CD8-positive, alpha-beta memory T cell (primary cell): ENCODE data around the gene FBXL22. TPM values are rescaled to one million over a fixed set of nuclear protein-coding genes. Genes with fewer than 3 reads are reported as not detected.
A peak's percentile ranks its signal among the peaks of the same experiment; 100 is the strongest.

ENCODE experiments used
- CTCF ChIA-PET: fragments of 350-600 bp; sonication (Branson Sonifier 250); formaldehyde crosslinking; loops from one replicate; lab custom pipeline; 2021; ENCODE audit warnings: antibody characterized with exemption; lab: Charles Lee
- POLR2A ChIA-PET: fragments of 350-600 bp; sonication (Branson Sonifier 250); formaldehyde crosslinking; loops from one replicate; lab custom pipeline; 2021; ENCODE audit warnings: antibody characterized with exemption; lab: Charles Lee
- DNase-seq, 5 donors: peaks; one replicate each; pipeline versions ENCODE4 v3.0.0 to v3.0.0-alpha.2; 2020 to 2022; ENCODE audit warnings: mixed read lengths in 1 of 5
- H3K27ac ChIP-seq: one replicate; pipeline ENCODE4 v1.7.0; 2013; ENCODE audit warnings: low read depth, mild to moderate bottlenecking, low read length, moderate library complexity
- H3K27me3 ChIP-seq: 2 replicates; pipeline ENCODE4 v1.7.0; 2013; ENCODE audit warnings: low read length, mild to moderate bottlenecking; ENCODE audit not compliant: insufficient read depth, poor library complexity, severe bottlenecking
- H3K36me3 ChIP-seq: 2 replicates; pipeline ENCODE4 v1.7.0; 2013; ENCODE audit warnings: mild to moderate bottlenecking, low read length, moderate library complexity; ENCODE audit not compliant: insufficient read depth
- H3K4me1 ChIP-seq: 2 replicates; pipeline ENCODE4 v1.7.0; 2013; ENCODE audit warnings: mild to moderate bottlenecking, low read length, moderate library complexity; ENCODE audit not compliant: insufficient read depth
- H3K4me3 ChIP-seq: 2 replicates; pipeline ENCODE4 v1.7.0; 2013; ENCODE audit warnings: mild to moderate bottlenecking, low read length
- H3K9me3 ChIP-seq: 2 replicates; pipeline ENCODE4 v1.7.0; 2013; ENCODE audit warnings: mild to moderate bottlenecking, low read length
- H3K27ac Mint-ChIP-seq, 8 donors: one replicate each; pipeline ENCODE4 v1.8.0; 2020 to 2021; ENCODE audit warnings: mixed read lengths in 8 of 8, mild to moderate bottlenecking in 6 of 8, inconsistent platforms in 3 of 8, moderate library complexity in 3 of 8
- H3K27me3 Mint-ChIP-seq, 2 donors: one replicate each; pipeline ENCODE4 v1.8.0; 2020 to 2021; ENCODE audit warnings: mixed read lengths in 2 of 2, mild to moderate bottlenecking in 1 of 2, moderate library complexity in 1 of 2
- H3K36me3 Mint-ChIP-seq, 3 donors: one replicate each; pipeline ENCODE4 v1.8.0; 2020 to 2021; ENCODE audit warnings: mixed read lengths in 3 of 3, inconsistent platforms in 1 of 3, mild to moderate bottlenecking in 1 of 3
- H3K4me1 Mint-ChIP-seq, 3 donors: one replicate each; pipeline ENCODE4 v1.8.0; 2020 to 2021; ENCODE audit warnings: mixed read lengths in 3 of 3, inconsistent platforms in 1 of 3, mild to moderate bottlenecking in 1 of 3
- H3K4me3 Mint-ChIP-seq, 7 donors: one replicate each; pipeline ENCODE4 v1.8.0; 2020 to 2021; ENCODE audit warnings: mixed read lengths in 7 of 7, mild to moderate bottlenecking in 6 of 7, moderate library complexity in 4 of 7, inconsistent platforms in 2 of 7
- H3K9me3 Mint-ChIP-seq, 5 donors: one replicate each; pipeline ENCODE4 v1.8.0; 2020 to 2022; ENCODE audit warnings: mixed read lengths in 5 of 5, mild to moderate bottlenecking in 3 of 5, moderate library complexity in 2 of 5, inconsistent platforms in 1 of 5
- polyA plus RNA-seq: library from polyadenylated mRNA; unstranded; fragments of 300-500 nt; fragmentation: Illumina TruSeq; gene quantifications from one replicate; pipeline ENCODE4 v1.2.3, GENCODE V29; 2021
- total RNA-seq, 2 experiments: library from RNA; stranded (reverse); gene quantifications; one replicate each; pipeline ENCODE4 v1.2.3, GENCODE V29; 2021

The FBXL22 gene
- total and polyA plus RNA-seq, 3 experiments from 2014 or later = 0.84 to 1.1 (median 0.97) TPM

DNA sequence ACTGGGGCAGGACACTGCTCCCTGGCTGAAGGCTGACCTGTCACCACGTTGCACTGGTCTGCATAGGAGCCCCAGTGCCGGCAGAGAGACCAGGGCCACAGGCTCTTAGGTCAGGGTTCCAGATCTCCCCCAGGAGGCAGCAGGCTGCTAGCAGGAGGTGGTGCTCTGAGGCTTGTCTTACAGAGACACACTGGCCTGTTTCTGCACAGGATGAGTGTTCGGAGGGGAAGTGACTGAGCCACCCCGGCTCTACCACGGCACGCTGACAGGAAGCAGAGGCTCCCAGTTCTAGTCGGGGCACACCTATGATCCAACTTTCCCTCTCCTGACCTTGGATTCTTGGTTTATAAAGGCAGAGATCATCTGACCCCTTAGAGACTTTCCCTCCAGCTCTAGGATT is 8.6 kb downstream of the FBXL22 start:
- DNase-seq = peak; percentile 25 to 68 (median 32)
- ChIA-PET POLR2A (no interaction called here), CTCF (interaction anchor here (0.9 to 2.7 kb wide), 2 partner anchors 9 to 462 kb away, joined by 4 to 10 read pairs; no protein-coding TSS in a partner anchor)
- peaks cover 4 to 38% (median 7%) of the 10 kb centered on the region in 3 donors for H3K36me3 Mint-ChIP-seq
- no peaks in the 10 kb centered on the region for H3K27me3 ChIP-seq
- no peaks in the 10 kb centered on the region for H3K9me3 ChIP-seq
- no peaks in the 10 kb centered on the region for H3K9me3 Mint-ChIP-seq
- H3K4me3 ChIP-seq = no peak overlapping the region
- H3K36me3 ChIP-seq = peaks cover 13% of the 10 kb centered on the region
- H3K27ac ChIP-seq = no peak overlapping the region
- peaks cover 50 to 59% (median 54%) of the 10 kb centered on the region in 3 donors for H3K4me1 Mint-ChIP-seq
- peak overlapping the region; percentile 87 to 96 (median 92) for H3K27ac Mint-ChIP-seq
- peak overlapping the region in 6 of 7 donors; percentile 30 to 67 (median 54) for H3K4me3 Mint-ChIP-seq
- H3K27me3 Mint-ChIP-seq = peaks cover 0 to 2% of the 10 kb centered on the region in 2 donors
- H3K4me1 ChIP-seq = peaks cover 41% of the 10 kb centered on the region

DNA sequence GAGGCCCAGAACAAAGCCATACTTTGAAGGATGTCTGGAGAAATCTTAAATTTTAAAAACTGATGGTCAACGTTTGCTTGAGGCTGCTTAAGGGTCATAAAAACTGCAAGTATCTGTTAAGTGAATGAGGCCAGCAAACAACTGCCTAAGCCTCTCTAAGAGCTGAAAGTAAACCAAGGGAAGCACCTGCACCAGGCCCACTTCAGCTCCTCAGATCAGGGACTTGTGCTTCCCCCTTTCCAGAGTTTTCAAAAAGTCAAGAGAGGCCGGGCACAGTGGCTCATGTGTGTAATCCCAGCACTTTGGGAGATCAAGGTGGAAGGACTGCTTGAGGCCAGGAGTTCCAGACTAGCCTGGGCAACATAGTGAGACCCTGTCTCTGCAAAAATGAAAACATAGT is 9.1 kb downstream of the FBXL22 start:
- no peaks in the 10 kb centered on the region for H3K27me3 ChIP-seq
- H3K4me3 ChIP-seq = no peak overlapping the region
- Mint-ChIP-seq H3K9me3 (no peaks in the 10 kb centered on the region), H3K36me3 (peaks cover 4 to 40% (median 7%) of the 10 kb centered on the region in 3 donors), H3K4me3 (peak overlapping the region; percentile 30 to 70 (median 55)), H3K27me3 (peaks cover 0 to 2% of the 10 kb centered on the region in 2 donors), H3K4me1 (peaks cover 55 to 63% (median 56%) of the 10 kb centered on the region in 3 donors), H3K27ac (peak overlapping the region; percentile 87 to 96 (median 92))
- ChIA-PET POLR2A (no interaction called here), CTCF (interaction anchor here (0.9 to 2.7 kb wide), 2 partner anchors 9 to 461 kb away, joined by 4 to 10 read pairs; no protein-coding TSS in a partner anchor)
- peaks cover 46% of the 10 kb centered on the region for H3K4me1 ChIP-seq
- H3K9me3 ChIP-seq = no peaks in the 10 kb centered on the region
- no peak for DNase-seq
- H3K36me3 ChIP-seq = peaks cover 17% of the 10 kb centered on the region
- H3K27ac ChIP-seq = no peak overlapping the region

DNA sequence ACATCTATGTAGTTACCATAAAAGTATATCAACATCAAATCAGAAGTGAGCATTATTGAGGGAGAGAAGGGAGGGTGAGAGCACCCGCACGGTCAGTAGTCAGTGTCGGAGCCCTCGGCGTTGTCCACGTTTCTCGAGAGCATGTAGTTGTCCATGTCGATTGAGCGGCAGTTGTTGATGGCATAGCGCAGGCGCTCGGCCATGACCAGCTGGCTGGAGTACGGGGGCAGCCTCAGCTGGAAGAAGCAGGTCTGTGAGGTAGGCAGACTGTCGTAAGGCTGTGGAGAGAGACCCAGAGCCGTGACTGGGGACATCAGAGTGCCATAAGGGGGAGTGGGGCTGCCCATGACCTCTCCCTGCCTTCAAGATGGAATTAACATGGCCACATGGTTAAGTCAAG is 11.8 kb downstream of the FBXL22 start:
- Histone ChIP-seq H3K4me1 (peaks cover 35% of the 10 kb centered on the region), H3K27ac (no peak overlapping the region), H3K4me3 (no peak overlapping the region), H3K36me3 (peaks cover 22% of the 10 kb centered on the region), H3K9me3 (no peaks in the 10 kb centered on the region), H3K27me3 (no peaks in the 10 kb centered on the region)
- ChIA-PET POLR2A (no interaction called here), CTCF (interaction anchor here (1.2 to 3.8 kb wide), 8 partner anchors 9 to 482 kb away, joined by 3 to 35 read pairs (median 5); partner anchors contain the start of genes FBXL22 and HERC1)
- DNase-seq = no peak
- peaks cover 0 to 2% of the 10 kb centered on the region in 2 donors for H3K27me3 Mint-ChIP-seq
- peaks cover 4 to 62% (median 18%) of the 10 kb centered on the region in 3 donors for H3K36me3 Mint-ChIP-seq
- H3K27ac Mint-ChIP-seq = peak overlapping the region in 4 of 8 donors; percentile 58 to 82 (median 74)
- no peaks in the 10 kb centered on the region for H3K9me3 Mint-ChIP-seq
- H3K4me3 Mint-ChIP-seq = no peak overlapping the region
- peaks cover 44 to 56% (median 50%) of the 10 kb centered on the region in 3 donors for H3K4me1 Mint-ChIP-seq

DNA sequence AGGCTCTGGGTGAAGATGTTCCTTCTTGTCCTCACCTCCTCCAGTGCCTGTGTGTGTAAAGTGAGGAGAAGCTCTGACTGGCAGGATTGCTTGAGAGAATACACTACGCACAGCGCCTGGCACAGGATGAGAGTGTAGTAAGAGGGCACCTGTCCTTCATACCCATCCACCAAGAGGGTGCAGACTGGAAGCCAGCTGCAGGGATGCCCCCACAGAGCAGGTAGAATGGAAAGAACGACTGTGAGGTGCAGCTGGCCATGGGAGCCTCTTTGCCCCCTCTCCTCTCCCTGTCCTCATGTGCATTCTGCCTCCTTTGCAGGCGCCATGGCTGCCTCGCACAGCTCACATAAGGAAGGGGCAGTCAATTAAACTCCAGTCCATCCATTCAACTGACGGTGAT is 12.3 kb downstream of the FBXL22 start:
- H3K36me3 Mint-ChIP-seq = peaks cover 4 to 67% (median 18%) of the 10 kb centered on the region in 3 donors
- peak overlapping the region in 3 of 8 donors; percentile 45 to 82 (median 46) for H3K27ac Mint-ChIP-seq

DNA sequence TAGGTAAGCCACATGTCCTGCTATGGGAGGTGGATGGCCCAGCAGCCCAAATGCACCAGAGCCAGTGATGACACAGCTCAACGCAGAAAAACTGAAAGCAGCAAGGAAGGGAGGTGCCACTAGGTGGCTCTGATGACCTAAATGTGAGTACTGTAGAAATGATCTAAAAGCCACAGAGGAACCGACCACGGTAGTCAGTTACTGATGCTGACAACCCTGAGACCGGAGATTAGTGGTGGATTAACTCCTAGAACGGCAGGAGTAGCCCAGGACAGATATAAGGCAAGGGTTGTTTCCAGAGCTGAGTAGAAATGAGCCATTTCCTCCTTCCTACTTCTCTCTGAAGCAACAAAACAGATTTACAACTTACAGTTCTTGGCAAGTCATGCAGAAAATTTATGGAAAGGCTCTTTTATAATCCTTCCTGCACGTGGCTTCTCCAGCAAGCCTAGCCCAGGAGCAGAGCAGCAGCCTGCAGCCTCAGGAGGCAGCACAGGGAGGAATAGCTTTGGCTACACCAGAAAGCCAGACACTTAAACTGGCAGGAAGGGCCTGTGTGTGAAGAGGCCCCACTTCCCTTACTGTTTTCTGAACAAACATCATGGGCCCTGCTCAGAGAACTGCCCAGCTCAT is 13.1 kb downstream of the FBXL22 start:
- POLR2A ChIA-PET = interaction anchor here (1.0 to 2.0 kb wide), 4 partner anchors 10 to 543 kb away, joined by 3 to 18 read pairs (median 4); partner anchors contain the start of gene DAPK2
- Mint-ChIP-seq H3K27ac (peak overlapping the region; percentile 70 to 96 (median 92)), H3K4me3 (peak overlapping the region in 6 of 7 donors; percentile 1 to 78 (median 29))

More for the DNA sequence above, 12.3 kb downstream of the FBXL22 start:
- ChIA-PET POLR2A (interaction anchor here (1.0 to 2.0 kb wide), 4 partner anchors 9 to 544 kb away, joined by 3 to 18 read pairs (median 4); partner anchors contain the start of gene DAPK2), CTCF (interaction anchor here (0.5 to 3.8 kb wide), 35 partner anchors 9 to 538 kb away, joined by 3 to 35 read pairs (median 3); partner anchors contain the start of genes CIAO2A, DAPK2, FBXL22 and HERC1)
- Mint-ChIP-seq H3K4me3 (no peak overlapping the region), H3K9me3 (no peaks in the 10 kb centered on the region), H3K27me3 (peaks cover 0 to 2% of the 10 kb centered on the region in 2 donors), H3K4me1 (peaks cover 44 to 56% (median 48%) of the 10 kb centered on the region in 3 donors)
- no peaks in the 10 kb centered on the region for H3K9me3 ChIP-seq
- H3K4me1 ChIP-seq = peaks cover 35% of the 10 kb centered on the region
- no peak overlapping the region for H3K27ac ChIP-seq
- H3K36me3 ChIP-seq = peaks cover 22% of the 10 kb centered on the region
- no peak for DNase-seq
- no peaks in the 10 kb centered on the region for H3K27me3 ChIP-seq
- no peak overlapping the region for H3K4me3 ChIP-seq

DNA sequence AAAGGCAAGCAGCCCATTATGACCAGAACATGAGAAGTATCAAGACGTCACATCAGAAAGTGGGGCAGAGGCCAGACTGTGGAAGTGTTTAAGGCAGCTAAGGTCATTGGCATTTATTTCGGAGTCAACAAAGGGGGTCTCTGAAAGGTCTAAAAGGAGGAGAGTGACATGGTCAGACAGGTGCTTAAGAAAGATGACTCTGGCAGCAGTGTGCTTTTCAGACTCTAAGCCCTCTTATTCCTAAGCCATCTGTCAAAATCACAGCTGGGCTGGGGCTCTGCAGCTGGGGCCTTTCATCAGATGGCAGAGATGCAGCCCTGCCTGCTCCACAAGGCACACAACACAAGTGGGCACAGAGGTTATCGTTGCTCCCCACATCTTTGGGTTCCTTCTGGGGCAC is 14.0 kb downstream of the FBXL22 start:
- DNase-seq = no peak
- H3K4me3 Mint-ChIP-seq = no peak overlapping the region
- CTCF ChIA-PET = interaction anchor here (0.8 to 3.8 kb wide), 9 partner anchors 11 to 456 kb away, joined by 3 to 35 read pairs (median 4); partner anchors contain the start of gene DAPK2
- Histone ChIP-seq H3K27ac (no peak overlapping the region), H3K4me3 (no peak overlapping the region), H3K36me3 (peaks cover 32% of the 10 kb centered on the region), H3K27me3 (no peaks in the 10 kb centered on the region), H3K9me3 (no peaks in the 10 kb centered on the region), H3K4me1 (peaks cover 23% of the 10 kb centered on the region)
- POLR2A ChIA-PET = interaction anchor here (1.9 to 2.0 kb wide), 2 partner anchors 11 to 435 kb away, joined by 4 to 18 read pairs; partner anchors contain the start of gene DAPK2
- H3K27ac Mint-ChIP-seq = peak overlapping the region; percentile 70 to 96 (median 92)
- peaks cover 32 to 43% (median 33%) of the 10 kb centered on the region in 3 donors for H3K4me1 Mint-ChIP-seq
- no peaks in the 10 kb centered on the region for H3K9me3 Mint-ChIP-seq
- peaks cover 0 to 2% of the 10 kb centered on the region in 2 donors for H3K27me3 Mint-ChIP-seq
- peaks cover 4 to 82% (median 26%) of the 10 kb centered on the region in 3 donors for H3K36me3 Mint-ChIP-seq

More for the DNA sequence above, 13.1 kb downstream of the FBXL22 start:
- Histone ChIP-seq H3K27ac (no peak overlapping the region), H3K4me3 (no peak overlapping the region), H3K4me1 (peaks cover 31% of the 10 kb centered on the region), H3K27me3 (no peaks in the 10 kb centered on the region), H3K36me3 (peaks cover 26% of the 10 kb centered on the region), H3K9me3 (no peaks in the 10 kb centered on the region)
- Mint-ChIP-seq H3K4me1 (peaks cover 40 to 52% (median 41%) of the 10 kb centered on the region in 3 donors), H3K9me3 (no peaks in the 10 kb centered on the region), H3K36me3 (peaks cover 4 to 75% (median 23%) of the 10 kb centered on the region in 3 donors), H3K27me3 (peaks cover 0 to 2% of the 10 kb centered on the region in 2 donors)
- CTCF ChIA-PET = interaction anchor here (0.5 to 3.8 kb wide), 37 partner anchors 10 to 537 kb away, joined by 3 to 35 read pairs (median 3); partner anchors contain the start of genes CIAO2A, DAPK2, FBXL22 and HERC1
- DNase-seq = peak; percentile 51 to 80 (median 63)

DNA sequence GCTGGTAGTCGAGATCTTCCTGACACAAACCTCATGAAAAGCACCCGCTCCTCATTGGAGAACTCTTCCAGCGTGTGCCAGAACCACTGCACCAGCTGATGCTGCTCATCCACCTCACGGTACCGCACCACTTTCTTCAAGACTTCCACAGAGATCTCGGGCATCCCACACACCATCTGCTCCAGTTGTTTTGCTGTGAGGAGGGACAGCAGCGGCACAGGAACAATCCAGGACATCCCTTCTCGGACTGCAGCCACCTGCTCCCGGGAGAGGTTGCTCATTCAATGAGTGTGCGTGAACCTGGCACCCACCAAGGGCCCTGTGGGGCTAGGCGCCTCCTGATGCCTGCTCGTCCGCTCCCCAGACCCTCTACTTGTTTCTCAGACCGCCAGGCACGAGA is 15.1 kb downstream of the FBXL22 start:
- Mint-ChIP-seq H3K36me3 (peaks cover 4 to 86% (median 26%) of the 10 kb centered on the region in 3 donors), H3K27ac (peak overlapping the region in 6 of 8 donors; percentile 35 to 96 (median 74)), H3K9me3 (no peaks in the 10 kb centered on the region), H3K4me3 (no peak overlapping the region), H3K4me1 (peaks cover 27 to 37% (median 28%) of the 10 kb centered on the region in 3 donors), H3K27me3 (no peaks in the 10 kb centered on the region)
- peaks cover 32% of the 10 kb centered on the region for H3K36me3 ChIP-seq
- H3K4me3 ChIP-seq = no peak overlapping the region
- CTCF ChIA-PET = interaction anchor here (1.1 to 3.8 kb wide), 3 partner anchors 107 to 454 kb away, joined by 4 to 26 read pairs (median 5); partner anchors contain the start of gene DAPK2
- H3K27me3 ChIP-seq = no peaks in the 10 kb centered on the region
- POLR2A ChIA-PET = no interaction called here
- DNase-seq = no peak
- no peaks in the 10 kb centered on the region for H3K9me3 ChIP-seq
- no peak overlapping the region for H3K27ac ChIP-seq
- peaks cover 17% of the 10 kb centered on the region for H3K4me1 ChIP-seq
